HG03159 (cell line): ENCODE results near the gene ZNF576.
"Not testable (repeated sequence)": the region's sequence is repeated elsewhere in the genome, so short reads cannot be mapped to it uniquely, and the experiment has no call there.

Experiments used
- ATAC-seq: cut with Tn5 transposase; IDR thresholded peaks from one replicate; pipeline ENCODE4 v1.9.1; 2021; ENCODE audit warnings: mild to moderate bottlenecking, moderate library complexity; ENCODE audit not compliant: unreplicated experiment

The ZNF576 gene

GRCh38 chr19:43574424-43575155 is 21.8 kb upstream of the ZNF576 start:
- ATAC-seq: no peak

GRCh38 chr19:43575156-43575950 is 21.0 kb upstream of the ZNF576 start, which contains the start of the genes PINLYP and XRCC1:
TSS of gene PINLYP (plus strand) at chr19:43575801. CDS start at chr19:43577192, 1,391 bp downstream.
TSS of gene XRCC1 (minus strand) at chr19:43575527. CDS start at chr19:43575458, 69 bp downstream.
- peak; percentile 96 for ATAC-seq

GRCh38 chr19:43575955-43576878 is 20.2 kb upstream of the ZNF576 start:
- ATAC-seq: no peak

- ATAC-seq: no peak
These were observed 17.6 kb upstream of the ZNF576 start for GRCh38 chr19:43578787-43579186.

GRCh38 chr19:43581467-43581866 is 14.9 kb upstream of the ZNF576 start:
- ATAC-seq: no peak

- no peak for ATAC-seq
These were observed 13.9 kb upstream of the ZNF576 start for GRCh38 chr19:43582495-43582894.

GRCh38 chr19:43584484-43584883 is 11.9 kb upstream of the ZNF576 start:
- no peak for ATAC-seq

GRCh38 chr19:43586346-43586745 is 10.0 kb upstream of the ZNF576 start:
- no peak for ATAC-seq

GRCh38 chr19:43587029-43587428 is 9.4 kb upstream of the ZNF576 start:
- ATAC-seq: not testable (repeated sequence)

GRCh38 chr19:43589277-43589676 is 7.1 kb upstream of the ZNF576 start:
- ATAC-seq: no peak

GRCh38 chr19:43589678-43590077 is 6.7 kb upstream of the ZNF576 start:
- ATAC-seq: no peak

GRCh38 chr19:43591904-43592772 is 4.3 kb upstream of the ZNF576 start:
- ATAC-seq: no peak

GRCh38 chr19:43592800-43593350 is 3.5 kb upstream of the ZNF576 start:
- ATAC-seq: no peak

GRCh38 chr19:43594081-43594697 is 2.2 kb upstream of the ZNF576 start:
- ATAC-seq: no peak

- no peak for ATAC-seq
These were observed 1.4 kb upstream of the ZNF576 start for GRCh38 chr19:43594710-43595604.

GRCh38 chr19:43595605-43595998 is 793 bp upstream of the ZNF576 start:
- ATAC-seq: peak; percentile 7

GRCh38 chr19:43596842-43597461 is 557 bp downstream of the ZNF576 start:
- ATAC-seq: no peak

- no peak for ATAC-seq
These were observed 1.5 kb downstream of the ZNF576 start for GRCh38 chr19:43597876-43598275.
